Right atrium auricular region (tissue), 2 donors: ENCODE results near the gene MCUB. TPM values are rescaled to one million over a fixed set of nuclear protein-coding genes. Genes with fewer than 3 reads are reported as not detected.
A peak's percentile ranks its signal among the peaks of the same experiment; 100 is the strongest.

Experiments
- DNase-seq: peaks from one replicate; pipeline ENCODE4 v3.0.0-alpha.2; 2019; ENCODE audit warnings: low spot score
- H3K27ac ChIP-seq, 2 donors: fragments of 200-600 bp; sonication (generic); 1 replicate in 1 of 2; 2 replicates in 1 of 2; pipeline ENCODE4 v1.5.1; 2016 to 2019
- H3K27me3 ChIP-seq, 2 donors: fragments of 200-600 bp; sonication (generic); one replicate each; pipeline versions ENCODE4 v1.5.1 to v1.6.0; 2017 to 2019
- H3K36me3 ChIP-seq: fragments of 200-600 bp; sonication (generic); one replicate; pipeline ENCODE4 v1.5.1; 2016
- H3K4me1 ChIP-seq, 2 donors: fragments of 200-600 bp; sonication (generic); one replicate each; pipeline versions ENCODE4 v1.5.1 to v1.6.0; 2017 to 2019
- H3K4me3 ChIP-seq, 2 donors: fragments of 200-600 bp; sonication (generic); 1 replicate in 1 of 2; 2 replicates in 1 of 2; pipeline ENCODE4 v1.5.1; 2017 to 2019; ENCODE audit warnings: mild to moderate bottlenecking in 1 of 2, moderate library complexity in 1 of 2
- H3K9me3 ChIP-seq, 2 donors: fragments of 200-600 bp; sonication (generic); one replicate each; pipeline ENCODE4 v1.5.1; 2019
- total RNA-seq, 2 donors: library from RNA; depleted of rRNA; stranded (reverse); fragments of >200 nt; gene quantifications; one replicate each; pipeline ENCODE4 v1.1.0, GENCODE V29; 2016
- TF ChIP-seq, protein P1 (sequence below), 2 donors: fragments of 200-600 bp; sonication (generic); IDR thresholded peaks; one replicate each; pipeline ENCODE4 v1.5.1; 2019; ENCODE audit warnings: antibody characterized with exemption in 2 of 2

MCUB gene
- total RNA-seq, 2 donors from 2014 or later = 25.0 to 28.1 TPM

- Histone ChIP-seq H3K36me3 (no peaks in the 10 kb centered on the region), H3K4me1 (peaks cover 0 to 25% of the 10 kb centered on the region in 2 donors), H3K27ac (peak overlapping the region; percentile 87 to 97), H3K9me3 (no peaks in the 10 kb centered on the region), H3K4me3 (peak overlapping the region; percentile 77 to 90), H3K27me3 (no peaks in the 10 kb centered on the region)
- TF ChIP-seq, protein P1, sequence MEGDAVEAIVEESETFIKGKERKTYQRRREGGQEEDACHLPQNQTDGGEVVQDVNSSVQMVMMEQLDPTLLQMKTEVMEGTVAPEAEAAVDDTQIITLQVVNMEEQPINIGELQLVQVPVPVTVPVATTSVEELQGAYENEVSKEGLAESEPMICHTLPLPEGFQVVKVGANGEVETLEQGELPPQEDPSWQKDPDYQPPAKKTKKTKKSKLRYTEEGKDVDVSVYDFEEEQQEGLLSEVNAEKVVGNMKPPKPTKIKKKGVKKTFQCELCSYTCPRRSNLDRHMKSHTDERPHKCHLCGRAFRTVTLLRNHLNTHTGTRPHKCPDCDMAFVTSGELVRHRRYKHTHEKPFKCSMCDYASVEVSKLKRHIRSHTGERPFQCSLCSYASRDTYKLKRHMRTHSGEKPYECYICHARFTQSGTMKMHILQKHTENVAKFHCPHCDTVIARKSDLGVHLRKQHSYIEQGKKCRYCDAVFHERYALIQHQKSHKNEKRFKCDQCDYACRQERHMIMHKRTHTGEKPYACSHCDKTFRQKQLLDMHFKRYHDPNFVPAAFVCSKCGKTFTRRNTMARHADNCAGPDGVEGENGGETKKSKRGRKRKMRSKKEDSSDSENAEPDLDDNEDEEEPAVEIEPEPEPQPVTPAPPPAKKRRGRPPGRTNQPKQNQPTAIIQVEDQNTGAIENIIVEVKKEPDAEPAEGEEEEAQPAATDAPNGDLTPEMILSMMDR (IDR thresholded peaks at IDR 0.05) = no peak
- DNase-seq = no peak
Measured at GRCh38 chr4:109559625-109559982, 442 bp upstream of the MCUB start.

DNA sequence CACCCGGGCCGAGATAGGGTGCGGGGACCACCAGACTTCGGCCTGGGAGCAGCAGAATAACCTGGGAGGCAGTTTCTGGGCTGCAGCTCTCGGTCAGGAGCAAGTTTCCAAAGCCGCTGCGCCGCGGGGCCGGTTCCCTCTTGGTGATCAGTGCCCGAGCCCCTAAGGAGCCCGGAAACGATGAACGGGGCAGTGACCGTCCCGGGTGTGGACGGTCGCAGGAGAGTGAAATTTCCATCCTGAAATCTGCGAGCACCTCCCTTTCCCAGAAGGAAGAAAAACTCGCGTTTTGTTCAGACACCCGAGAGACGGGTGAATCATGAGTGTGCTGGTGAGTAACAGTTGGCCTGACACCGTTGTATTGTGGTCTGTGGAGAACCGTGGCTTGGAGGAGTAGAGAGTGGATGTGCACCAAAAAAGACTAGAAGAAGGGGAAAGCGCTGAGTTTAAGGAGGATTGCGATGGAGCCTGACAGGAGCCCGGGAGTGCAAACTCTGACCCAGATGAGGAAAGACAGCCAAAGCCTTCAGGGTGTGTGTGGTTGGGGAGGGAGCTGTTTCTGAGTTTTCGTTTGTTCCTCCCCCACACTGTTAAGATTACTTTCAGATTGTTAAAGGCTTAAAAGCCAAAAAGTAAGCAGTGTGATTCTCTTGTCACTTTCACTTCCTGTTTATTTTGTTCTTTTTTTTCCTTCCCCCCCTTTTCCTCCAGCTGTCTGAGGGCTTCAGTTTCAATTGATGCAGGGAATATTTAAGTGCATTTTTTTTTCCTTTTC, 828 bp downstream of the MCUB start:
- no peaks in the 10 kb centered on the region for H3K36me3 ChIP-seq
- H3K27me3 ChIP-seq = no peaks in the 10 kb centered on the region
- DNase-seq = peak; percentile 74
- H3K9me3 ChIP-seq = no peaks in the 10 kb centered on the region
- H3K27ac ChIP-seq = peak overlapping the region; percentile 87 to 97
- TF ChIP-seq, protein P1 (IDR thresholded peaks at IDR 0.05) = no peak
- peak overlapping the region; percentile 77 to 90 for H3K4me3 ChIP-seq
- peaks cover 0 to 25% of the 10 kb centered on the region in 2 donors for H3K4me1 ChIP-seq

DNA sequence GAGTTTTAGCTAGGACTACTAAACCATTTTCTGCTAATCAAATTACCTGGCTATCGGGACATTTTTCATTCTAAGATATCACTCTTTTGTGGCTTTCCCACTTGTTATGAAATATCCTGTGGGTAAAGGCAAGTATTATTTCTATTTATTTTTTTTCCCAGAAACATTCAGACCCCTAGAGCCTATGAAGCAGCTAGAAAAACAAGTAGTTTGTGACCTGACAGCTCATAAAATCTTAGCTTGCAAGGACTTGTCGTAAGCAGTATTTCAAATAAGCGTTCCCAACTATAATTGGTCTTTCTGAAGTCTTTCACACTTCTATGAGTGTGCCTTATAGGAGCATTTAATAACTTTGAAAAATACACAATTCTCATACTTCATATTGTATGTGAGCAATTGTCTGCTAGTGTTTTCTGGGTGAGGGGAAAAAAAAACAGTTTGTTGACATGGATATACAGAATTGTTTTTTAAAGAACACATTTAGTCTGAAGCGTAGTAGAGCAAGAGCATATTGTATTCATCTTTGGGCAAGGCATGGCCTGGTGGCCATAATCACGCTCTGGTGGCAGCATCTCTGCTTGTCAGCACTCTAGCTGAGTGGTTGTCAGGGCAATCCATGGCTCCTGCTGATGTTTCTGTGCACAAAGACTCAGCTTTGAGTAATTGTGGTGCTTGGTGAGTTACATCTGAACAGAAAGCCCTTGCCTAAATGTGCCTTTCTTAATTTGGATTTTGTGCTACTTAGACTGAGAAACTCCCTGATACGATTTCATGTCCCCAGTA, 2.6 kb downstream of the MCUB start:
- TF ChIP-seq, protein P1 (IDR thresholded peaks at IDR 0.05) = no peak
- no peak for DNase-seq
- Histone ChIP-seq H3K27ac (no peak overlapping the region), H3K27me3 (no peaks in the 10 kb centered on the region), H3K9me3 (no peaks in the 10 kb centered on the region), H3K36me3 (no peaks in the 10 kb centered on the region), H3K4me1 (peaks cover 0 to 25% of the 10 kb centered on the region in 2 donors), H3K4me3 (no peak overlapping the region)

GRCh38 chr4:109571494-109571893, 11.4 kb downstream of the MCUB start:
- Histone ChIP-seq H3K4me3 (no peak overlapping the region), H3K4me1 (peaks cover 0 to 15% of the 10 kb centered on the region in 2 donors), H3K27ac (no peak overlapping the region), H3K27me3 (no peaks in the 10 kb centered on the region), H3K36me3 (no peaks in the 10 kb centered on the region), H3K9me3 (no peaks in the 10 kb centered on the region)
- TF ChIP-seq, protein P1 (IDR thresholded peaks at IDR 0.05) = no peak
- no peak for DNase-seq

DNA sequence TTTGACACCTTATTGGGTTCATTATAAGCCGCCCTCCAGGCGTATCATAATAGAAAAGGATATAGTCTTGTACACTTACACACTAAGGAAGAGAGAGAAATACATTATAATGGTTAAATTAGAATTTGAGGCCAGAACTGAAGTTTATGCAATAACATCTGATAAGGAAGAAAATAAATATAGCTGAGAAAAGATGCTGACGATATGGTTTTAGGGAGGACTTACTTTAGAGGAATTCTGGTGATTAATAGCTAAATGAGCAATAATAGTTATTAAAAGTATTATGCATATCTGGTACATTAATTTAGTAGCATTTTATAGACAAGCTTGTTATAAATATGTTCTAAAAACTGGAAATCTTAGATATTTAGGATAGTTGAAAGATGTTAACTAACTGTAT, 12.1 kb downstream of the MCUB start:
- H3K4me3 ChIP-seq = no peak overlapping the region
- no peak for DNase-seq
- H3K27ac ChIP-seq = no peak overlapping the region
- H3K27me3 ChIP-seq = no peaks in the 10 kb centered on the region
- no peaks in the 10 kb centered on the region for H3K36me3 ChIP-seq
- TF ChIP-seq, protein P1 (IDR thresholded peaks at IDR 0.05) = no peak
- no peaks in the 10 kb centered on the region for H3K9me3 ChIP-seq
- H3K4me1 ChIP-seq = peaks cover 0 to 18% of the 10 kb centered on the region in 2 donors
